Activated T-helper 1 cell treated with anti-CD3 and anti-CD28 coated beads, Interleukin-12 subunit alpha, Interleukin-12 subunit beta, Interleukin-2, Interleukin-4 antibody, amounts not matched to agents 30 ng/mL and 10 ng/mL and 1 ng/mL, durations not matched to agents 14 hours and 24 hours and 36 hours (primary cell): ENCODE results near the gene P2RX3. TPM values are rescaled to one million over a fixed set of nuclear protein-coding genes. Genes with fewer than 3 reads are reported as not detected.

Source experiments
- DNase-seq: peaks from one replicate; pipeline ENCODE4 v3.0.0; 2021; ENCODE audit warnings: low spot score
- H3K27ac Mint-ChIP-seq: one replicate; pipeline ENCODE4 v1.8.0; 2021; ENCODE audit warnings: mild to moderate bottlenecking, mixed read lengths
- H3K27me3 Mint-ChIP-seq: one replicate; pipeline ENCODE4 v1.8.0; 2022; ENCODE audit warnings: mild to moderate bottlenecking, moderate library complexity, mixed read lengths; ENCODE audit not compliant: insufficient read depth
- H3K36me3 Mint-ChIP-seq: one replicate; pipeline ENCODE4 v1.8.0; 2021; ENCODE audit warnings: low read depth, mixed read lengths
- H3K4me1 Mint-ChIP-seq: one replicate; pipeline ENCODE4 v1.8.0; 2021; ENCODE audit warnings: low read depth, mixed read lengths
- H3K4me3 Mint-ChIP-seq: one replicate; pipeline ENCODE4 v1.8.0; 2021; ENCODE audit warnings: mild to moderate bottlenecking, moderate library complexity, mixed read lengths
- H3K9me3 Mint-ChIP-seq: one replicate; pipeline ENCODE4 v1.8.0; 2021; ENCODE audit warnings: mixed read lengths
- intact Hi-C: fragments of 100-400 bp; cut with micrococcal nuclease; formaldehyde crosslinking; loops from one replicate; pipeline ENCODE4 v1.15.1; 2024
- total RNA-seq: library from RNA; stranded (reverse); gene quantifications from 2 replicates; pipeline ENCODE4 v1.2.3, GENCODE V29; 2022

Gene P2RX3
- total RNA-seq, 1 donor from 2014 or later = not detected

DNA sequence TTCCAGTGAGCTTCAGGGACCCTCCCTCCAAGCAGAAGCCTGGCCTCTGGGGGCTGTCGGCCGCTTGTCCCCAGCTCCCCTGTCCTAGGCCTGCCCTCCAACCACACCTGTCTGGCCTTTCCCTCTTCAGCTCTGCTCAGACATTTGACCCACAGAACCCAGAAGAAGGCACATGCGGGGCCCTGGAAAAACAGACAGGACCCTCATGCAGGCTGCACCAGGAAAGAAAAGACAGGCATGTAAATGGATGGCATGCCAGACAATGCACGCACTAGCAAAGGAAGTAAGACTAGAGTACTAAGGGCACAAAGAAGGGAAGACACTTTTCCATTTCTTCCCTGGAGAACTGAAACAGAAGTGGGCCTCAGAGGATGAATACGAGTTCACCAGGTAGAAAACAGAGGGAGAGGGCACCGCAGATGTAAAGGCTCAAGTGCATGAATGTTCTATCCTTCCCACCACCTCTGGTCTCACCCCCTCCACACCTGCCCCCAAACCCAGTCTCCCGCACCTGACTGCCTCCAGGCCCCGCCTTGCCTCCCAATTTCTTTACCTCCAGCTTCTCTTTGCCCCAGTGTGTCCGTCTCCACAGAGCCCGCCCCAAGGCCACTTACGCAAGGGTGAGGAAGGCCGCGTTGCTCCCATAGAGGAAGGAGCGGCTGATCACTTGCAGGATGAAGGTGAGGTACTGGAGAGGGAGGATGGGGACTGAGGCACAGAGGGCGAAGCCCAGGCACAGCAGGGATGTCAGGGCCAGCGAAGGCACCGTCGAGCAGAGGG lies 71.4 kb downstream of the P2RX3 start:
- H3K27me3 Mint-ChIP-seq = no peaks in the 10 kb centered on the region
- intact Hi-C loops = no loop called here

GRCh38 chr11:57410287-57410686 lies 72.1 kb downstream of the P2RX3 start:
- intact Hi-C loops = no loop called here
- no peak overlapping the region for H3K4me3 Mint-ChIP-seq
- H3K27me3 Mint-ChIP-seq = no peaks in the 10 kb centered on the region
- peaks cover 62% of the 10 kb centered on the region for H3K36me3 Mint-ChIP-seq
- no peak overlapping the region for H3K27ac Mint-ChIP-seq
- H3K9me3 Mint-ChIP-seq = no peaks in the 10 kb centered on the region
- DNase-seq = no peak
- H3K4me1 Mint-ChIP-seq = peaks cover 43% of the 10 kb centered on the region

More for the DNA sequence above, 71.4 kb downstream of the P2RX3 start:
- H3K4me1 Mint-ChIP-seq = peaks cover 44% of the 10 kb centered on the region
- H3K4me3 Mint-ChIP-seq = no peak overlapping the region
- H3K27ac Mint-ChIP-seq = no peak overlapping the region
- DNase-seq = no peak
- H3K36me3 Mint-ChIP-seq = peaks cover 60% of the 10 kb centered on the region
- H3K9me3 Mint-ChIP-seq = no peaks in the 10 kb centered on the region

- Mint-ChIP-seq H3K27ac (peak overlapping the region; percentile 2), H3K36me3 (peaks cover 58% of the 10 kb centered on the region), H3K9me3 (no peaks in the 10 kb centered on the region), H3K27me3 (no peaks in the 10 kb centered on the region), H3K4me3 (no peak overlapping the region), H3K4me1 (peaks cover 18% of the 10 kb centered on the region)
- no peak for DNase-seq
- intact Hi-C loops = no loop called here
These were observed 75.5 kb downstream of the P2RX3 start for GRCh38 chr11:57413681-57414080.

DNA sequence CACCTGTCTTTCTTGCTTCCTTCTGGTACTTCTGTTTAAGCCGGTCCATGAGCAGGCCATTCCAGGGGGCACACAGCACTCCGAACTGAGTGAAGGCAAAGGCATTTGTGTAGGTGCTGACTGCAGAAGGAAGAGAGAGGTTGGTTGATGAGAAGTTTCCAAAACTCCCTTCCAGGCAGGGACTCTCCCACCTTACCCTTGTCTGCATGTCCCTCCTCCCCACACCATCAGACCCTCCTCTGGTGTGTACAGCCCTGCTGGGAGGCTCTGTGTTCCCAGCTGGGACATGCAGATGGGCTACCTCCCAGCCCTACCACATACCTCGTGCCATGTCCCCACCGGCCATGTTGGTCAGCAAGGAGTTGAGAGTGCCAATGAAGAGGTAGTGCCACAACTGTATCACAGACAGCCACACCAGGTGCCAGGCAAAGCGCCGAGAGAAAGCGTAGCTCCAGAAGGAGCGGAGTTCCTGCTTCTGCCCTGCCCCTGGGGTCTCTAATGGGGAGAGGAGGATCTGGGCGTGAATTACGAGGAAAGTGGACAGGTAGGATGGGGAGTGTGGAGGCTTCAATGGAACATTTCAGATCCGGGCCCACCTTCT lies 76.6 kb downstream of the P2RX3 start:
- Mint-ChIP-seq H3K9me3 (no peaks in the 10 kb centered on the region), H3K27me3 (no peaks in the 10 kb centered on the region), H3K4me3 (peak overlapping the region; percentile 47), H3K4me1 (peaks cover 18% of the 10 kb centered on the region), H3K36me3 (peaks cover 60% of the 10 kb centered on the region), H3K27ac (no peak overlapping the region)
- intact Hi-C loops = no loop called here
- DNase-seq = no peak

DNA sequence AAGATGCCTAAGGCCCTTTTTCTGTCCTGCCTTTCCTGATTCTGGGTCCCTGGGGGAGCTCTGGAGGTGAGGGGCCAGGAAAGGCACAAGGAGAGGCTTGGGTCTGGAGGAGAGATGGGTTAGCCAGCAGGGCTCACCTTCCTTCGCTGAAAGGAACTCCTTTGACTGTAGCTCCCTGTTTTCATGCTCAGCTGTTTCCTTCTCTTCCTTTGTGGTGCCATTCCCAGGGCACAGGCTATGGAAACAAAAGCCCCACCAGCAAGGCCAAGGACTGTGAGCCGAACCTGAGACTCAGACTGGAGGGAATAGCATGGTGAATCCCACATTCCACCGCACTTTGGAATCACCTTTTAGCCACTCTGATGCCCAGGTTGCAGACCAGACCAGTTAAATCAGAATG lies 78.3 kb downstream of the P2RX3 start:
- no peak overlapping the region for H3K4me3 Mint-ChIP-seq
- H3K36me3 Mint-ChIP-seq = peaks cover 65% of the 10 kb centered on the region
- DNase-seq = no peak
- H3K4me1 Mint-ChIP-seq = peaks cover 19% of the 10 kb centered on the region
- intact Hi-C loops = no loop called here
- no peak overlapping the region for H3K27ac Mint-ChIP-seq
- no peaks in the 10 kb centered on the region for H3K9me3 Mint-ChIP-seq
- H3K27me3 Mint-ChIP-seq = no peaks in the 10 kb centered on the region

DNA sequence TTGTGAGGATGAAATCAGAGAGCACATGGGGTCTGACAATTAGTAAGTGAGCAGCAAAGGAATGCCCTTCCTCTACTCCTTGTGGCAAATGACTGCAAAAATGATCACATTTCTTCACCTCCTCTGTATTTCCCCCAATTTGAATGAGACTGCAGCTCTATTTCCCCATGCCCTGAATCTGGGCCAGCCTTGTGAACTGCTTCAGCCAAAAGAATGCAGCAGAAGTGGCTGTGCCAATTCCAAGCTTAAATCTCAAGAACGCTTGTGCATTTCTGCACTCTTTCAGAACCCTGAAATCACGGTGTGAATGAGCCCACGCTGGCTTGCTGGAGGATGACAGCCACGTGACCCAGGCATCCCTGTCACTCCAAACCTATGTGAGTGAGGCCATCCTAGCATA lies 78.9 kb downstream of the P2RX3 start:
- Mint-ChIP-seq H3K27ac (no peak overlapping the region), H3K4me3 (no peak overlapping the region), H3K36me3 (peaks cover 67% of the 10 kb centered on the region), H3K9me3 (no peaks in the 10 kb centered on the region), H3K4me1 (peaks cover 21% of the 10 kb centered on the region), H3K27me3 (no peaks in the 10 kb centered on the region)
- DNase-seq = no peak
- intact Hi-C loops = no loop called here

- Mint-ChIP-seq H3K36me3 (peaks cover 73% of the 10 kb centered on the region), H3K4me3 (no peak overlapping the region), H3K4me1 (peaks cover 32% of the 10 kb centered on the region), H3K27ac (no peak overlapping the region), H3K27me3 (no peaks in the 10 kb centered on the region), H3K9me3 (no peaks in the 10 kb centered on the region)
- intact Hi-C loops = no loop called here
- DNase-seq = no peak
These were observed 80.0 kb downstream of the P2RX3 start for GRCh38 chr11:57418131-57418530.

DNA sequence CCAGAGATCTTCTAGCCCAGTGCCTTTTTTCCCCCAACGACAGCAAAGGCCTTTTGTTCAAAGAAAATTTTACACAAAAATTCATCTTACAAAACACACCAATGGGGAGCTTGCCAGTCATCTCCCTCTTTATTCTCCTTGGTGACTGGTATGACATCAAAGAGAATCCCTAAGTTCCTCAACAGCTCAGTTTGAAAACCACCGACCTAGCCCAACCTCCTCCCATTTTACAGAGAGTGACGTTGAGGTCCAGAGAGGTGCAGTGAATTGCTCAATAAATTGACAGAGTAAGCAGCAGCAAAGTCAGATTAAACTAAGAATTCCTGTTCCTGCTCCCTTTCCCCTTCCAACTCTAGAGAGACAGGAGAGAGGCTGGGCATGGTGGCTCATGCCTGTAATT lies 81.0 kb downstream of the P2RX3 start:
- intact Hi-C loops = no loop called here
- Mint-ChIP-seq H3K27me3 (no peaks in the 10 kb centered on the region), H3K9me3 (no peaks in the 10 kb centered on the region), H3K4me1 (peaks cover 32% of the 10 kb centered on the region), H3K4me3 (no peak overlapping the region), H3K27ac (no peak overlapping the region), H3K36me3 (peaks cover 67% of the 10 kb centered on the region)
- DNase-seq = no peak

DNA sequence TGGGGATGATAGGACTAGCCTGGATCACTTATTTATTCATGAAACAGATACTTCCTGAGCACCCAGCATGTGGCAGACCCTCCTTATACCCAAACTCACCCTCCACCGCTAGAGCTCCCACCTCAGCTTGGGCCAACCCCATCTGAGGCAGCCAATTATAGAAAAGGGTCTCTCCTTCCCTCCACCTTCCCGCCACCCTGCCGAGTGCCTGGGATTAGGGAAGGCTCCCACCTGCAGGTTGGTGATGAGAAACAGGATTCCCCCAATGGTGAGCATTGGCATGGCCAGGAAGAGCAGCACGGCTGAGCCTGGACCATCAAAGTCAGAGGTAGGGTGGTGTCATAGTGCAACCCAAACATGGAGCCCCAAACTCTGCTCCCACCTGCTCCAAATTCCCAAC lies 82.9 kb downstream of the P2RX3 start:
- peaks cover 64% of the 10 kb centered on the region for H3K36me3 Mint-ChIP-seq
- no peak overlapping the region for H3K4me3 Mint-ChIP-seq

GRCh38 chr11:57421805-57422204 lies 83.7 kb downstream of the P2RX3 start:
- intact Hi-C loops = loop anchor here (10.0 kb wide), 1 partner anchor 1103 kb away; no protein-coding TSS in a partner anchor
- peaks cover 53% of the 10 kb centered on the region for H3K4me1 Mint-ChIP-seq
- no peaks in the 10 kb centered on the region for H3K9me3 Mint-ChIP-seq
- H3K27me3 Mint-ChIP-seq = no peaks in the 10 kb centered on the region
- H3K4me3 Mint-ChIP-seq = no peak overlapping the region
- H3K27ac Mint-ChIP-seq = no peak overlapping the region
- DNase-seq = no peak
- H3K36me3 Mint-ChIP-seq = peaks cover 67% of the 10 kb centered on the region

More for the DNA sequence above, 82.9 kb downstream of the P2RX3 start:
- intact Hi-C loops = loop anchor here (10.0 kb wide), 1 partner anchor 1104 kb away; no protein-coding TSS in a partner anchor
- no peak overlapping the region for H3K27ac Mint-ChIP-seq
- no peak for DNase-seq
- peaks cover 47% of the 10 kb centered on the region for H3K4me1 Mint-ChIP-seq
- no peaks in the 10 kb centered on the region for H3K9me3 Mint-ChIP-seq
- no peaks in the 10 kb centered on the region for H3K27me3 Mint-ChIP-seq

Other genes starting within 250 kb of the P2RX3 start
- gene LRRC55, start 156.4 kb upstream of the P2RX3 start, total RNA-seq = not detected in 2 replicates
- not detected in 2 replicates for gene APLNR, start 101.1 kb upstream of the P2RX3 start, total RNA-seq
- gene TNKS1BP1, start 13.4 kb upstream of the P2RX3 start, total RNA-seq = 22.1 and 24.3 TPM in 2 replicates
- 235 and 239 TPM in 2 replicates for gene SSRP1, start 2.5 kb upstream of the P2RX3 start, total RNA-seq
- not detected in 2 replicates for gene PRG3, start 42.8 kb downstream of the P2RX3 start, total RNA-seq
- not detected in 2 replicates for gene PRG2, start 52.3 kb downstream of the P2RX3 start, total RNA-seq
- gene SLC43A3, start 88.8 kb downstream of the P2RX3 start, total RNA-seq = 181 and 184 TPM in 2 replicates
- 0.54 TPM in 1 of 2 replicates, not detected in the other for gene RTN4RL2, start 122.2 kb downstream of the P2RX3 start, total RNA-seq
- 29.1 and 30.3 TPM in 2 replicates for gene SLC43A1, start 177.3 kb downstream of the P2RX3 start, total RNA-seq
- 98.2 and 99.6 TPM in 2 replicates for gene TIMM10, start 192.4 kb downstream of the P2RX3 start, total RNA-seq
- gene SMTNL1, start 199.2 kb downstream of the P2RX3 start, total RNA-seq = not detected in 2 replicates
- 155 and 163 TPM in 2 replicates for gene UBE2L6, start 229.3 kb downstream of the P2RX3 start, total RNA-seq